A549 (cell line): ENCODE measurements around the gene G2E3.
"Not testable (repeated sequence)": the region's sequence is repeated elsewhere in the genome, so short reads cannot be mapped to it uniquely, and the experiment has no call there.

Experiments
- CBX2 ChIP-seq: fragments of 200-600 bp; sonication (generic); IDR thresholded peaks from 2 replicates; pipeline ENCODE4 v1.6.1; 2016; ENCODE audit warnings: low read depth, mild to moderate bottlenecking, borderline replicate concordance
- CTCF ChIP-seq: fragments of >200 bp; sonication (Bioruptor Twin); formaldehyde crosslinking; IDR thresholded peaks from 3 replicates; pipeline ENCODE4 v1.5.1; 2016
- EHMT2 ChIP-seq: fragments of 200-600 bp; sonication (generic); IDR thresholded peaks from 2 replicates; pipeline ENCODE4 v1.6.1; 2016; ENCODE audit warnings: antibody characterized with exemption, low read depth, mild to moderate bottlenecking, moderate library complexity
- EP300 ChIP-seq, 2 experiments: fragments of >200 bp; sonication (Bioruptor Twin); formaldehyde crosslinking; IDR thresholded peaks; 2 replicates in 1 of 2; 3 replicates in 1 of 2; pipeline ENCODE4 v1.6.1; 2016 to 2017
- JUNB ChIP-seq: fragments of >200 bp; sonication (Bioruptor Twin); formaldehyde crosslinking; IDR thresholded peaks from 2 replicates; pipeline ENCODE4 v1.6.1; 2016
- MAX ChIP-seq: IDR thresholded peaks from 2 replicates; pipeline ENCODE4 v1.6.1; 2012
- NR3C1 ChIP-seq: fragments of >200 bp; sonication (Bioruptor Twin); formaldehyde crosslinking; IDR thresholded peaks from 3 replicates; pipeline ENCODE4 v1.6.1; 2017
- PHF8 ChIP-seq: fragments of 200-600 bp; sonication (generic); IDR thresholded peaks from 2 replicates; pipeline ENCODE4 v1.6.1; 2016; ENCODE audit warnings: low read depth, mild to moderate bottlenecking, antibody characterized with exemption, moderate library complexity, borderline replicate concordance
- POLR2A ChIP-seq: IDR thresholded peaks from 2 replicates; pipeline ENCODE4 v1.6.1; 2012; ENCODE audit warnings: mild to moderate bottlenecking, low read length
- SMC3 ChIP-seq: fragments of >200 bp; sonication (Bioruptor Twin); formaldehyde crosslinking; IDR thresholded peaks from 3 replicates; pipeline ENCODE4 v1.6.1; 2018; ENCODE audit warnings: inconsistent platforms

- not testable (repeated sequence) for TF ChIP-seq CBX2; JUNB; CTCF; POLR2A; EP300 (IDR thresholded peaks at IDR 0.05); NR3C1; MAX; PHF8; SMC3; EHMT2
Observed at GRCh38 chr14:30604696-30605095, 45.7 kb downstream of the G2E3 start.
